ENCODE data around the gene TNRC6B.

GRCh38 chr22:40220316-40221054 is 42.8 kb downstream of the TNRC6B start:
- TF ChIP-seq CTCF (IDR thresholded peaks at IDR 0.05; ENCODE audit: insufficient read depth, low read length) (no peak), POLR2AphosphoS5 (IDR thresholded peaks at IDR 0.05; ENCODE audit: low read depth) (no peak), REST (IDR thresholded peaks at IDR 0.05; ENCODE audit: insufficient replicate concordance, low read depth) (no peak), GABPA (IDR thresholded peaks at IDR 0.05; ENCODE audit: low read depth) (no peak), SPI1 (IDR thresholded peaks at IDR 0.05; ENCODE audit: borderline replicate concordance, low read depth) (no peak)

Data from HL-60 (cell line).